Effector CD8-positive, alpha-beta T cell (primary cell): Measurements from ENCODE around the gene MED17.
"Not testable (repeated sequence)": the region's sequence is repeated elsewhere in the genome, so short reads cannot be mapped to it uniquely, and the experiment has no call there.

Experiments used
- DNase-seq: peaks from one replicate; lab custom pipeline; 2025; lab: John Stamatoyannopoulos, UW
- total RNA-seq, 4 experiments: gene quantifications; one replicate each; lab custom pipeline; 2026; lab: John Stamatoyannopoulos, UW

The MED17 gene, protein sequence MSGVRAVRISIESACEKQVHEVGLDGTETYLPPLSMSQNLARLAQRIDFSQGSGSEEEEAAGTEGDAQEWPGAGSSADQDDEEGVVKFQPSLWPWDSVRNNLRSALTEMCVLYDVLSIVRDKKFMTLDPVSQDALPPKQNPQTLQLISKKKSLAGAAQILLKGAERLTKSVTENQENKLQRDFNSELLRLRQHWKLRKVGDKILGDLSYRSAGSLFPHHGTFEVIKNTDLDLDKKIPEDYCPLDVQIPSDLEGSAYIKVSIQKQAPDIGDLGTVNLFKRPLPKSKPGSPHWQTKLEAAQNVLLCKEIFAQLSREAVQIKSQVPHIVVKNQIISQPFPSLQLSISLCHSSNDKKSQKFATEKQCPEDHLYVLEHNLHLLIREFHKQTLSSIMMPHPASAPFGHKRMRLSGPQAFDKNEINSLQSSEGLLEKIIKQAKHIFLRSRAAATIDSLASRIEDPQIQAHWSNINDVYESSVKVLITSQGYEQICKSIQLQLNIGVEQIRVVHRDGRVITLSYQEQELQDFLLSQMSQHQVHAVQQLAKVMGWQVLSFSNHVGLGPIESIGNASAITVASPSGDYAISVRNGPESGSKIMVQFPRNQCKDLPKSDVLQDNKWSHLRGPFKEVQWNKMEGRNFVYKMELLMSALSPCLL
- total RNA-seq: 17.5 to 38.9 (median 31.3) reads per million in 4 experiments

DNA sequence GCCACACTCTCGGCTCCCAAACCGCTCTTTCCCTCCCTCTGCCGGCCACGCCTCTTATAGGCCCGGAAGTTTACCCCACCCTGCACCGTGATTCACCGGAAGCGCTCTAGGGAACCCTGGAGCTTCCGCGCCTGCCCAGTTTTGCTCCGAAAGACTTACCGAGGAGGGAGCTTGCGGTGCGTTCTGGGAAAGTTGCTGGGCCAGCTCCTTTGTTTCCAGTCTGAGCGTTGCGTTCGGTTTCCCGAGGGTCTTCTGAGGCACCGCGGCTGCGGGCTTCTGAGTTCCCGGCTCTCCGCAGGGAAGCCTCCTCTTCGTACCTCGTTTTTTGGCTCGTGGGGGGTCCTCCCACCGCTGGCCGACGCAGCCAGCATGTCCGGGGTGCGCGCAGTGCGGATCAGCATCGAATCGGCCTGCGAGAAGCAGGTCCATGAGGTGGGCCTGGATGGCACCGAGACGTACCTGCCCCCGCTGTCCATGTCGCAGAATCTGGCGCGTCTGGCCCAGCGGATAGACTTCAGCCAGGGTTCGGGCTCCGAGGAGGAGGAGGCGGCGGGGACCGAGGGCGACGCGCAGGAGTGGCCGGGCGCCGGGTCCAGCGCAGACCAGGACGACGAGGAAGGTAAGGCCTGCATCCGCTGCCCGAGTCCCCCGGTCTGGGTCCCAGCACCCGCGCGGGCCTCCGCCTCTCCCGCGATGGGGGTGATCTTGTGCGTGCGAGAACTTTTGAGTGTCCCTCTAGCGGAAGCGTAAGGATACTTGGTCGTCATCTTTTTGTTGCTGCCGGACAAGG lies at the start of gene MED17:
MED17 (plus strand) TSS at position 138 of the 790 bp plus-strand sequence; CDS start at position 370, 232 bp downstream.
- peak; percentile 78 for DNase-seq

DNA sequence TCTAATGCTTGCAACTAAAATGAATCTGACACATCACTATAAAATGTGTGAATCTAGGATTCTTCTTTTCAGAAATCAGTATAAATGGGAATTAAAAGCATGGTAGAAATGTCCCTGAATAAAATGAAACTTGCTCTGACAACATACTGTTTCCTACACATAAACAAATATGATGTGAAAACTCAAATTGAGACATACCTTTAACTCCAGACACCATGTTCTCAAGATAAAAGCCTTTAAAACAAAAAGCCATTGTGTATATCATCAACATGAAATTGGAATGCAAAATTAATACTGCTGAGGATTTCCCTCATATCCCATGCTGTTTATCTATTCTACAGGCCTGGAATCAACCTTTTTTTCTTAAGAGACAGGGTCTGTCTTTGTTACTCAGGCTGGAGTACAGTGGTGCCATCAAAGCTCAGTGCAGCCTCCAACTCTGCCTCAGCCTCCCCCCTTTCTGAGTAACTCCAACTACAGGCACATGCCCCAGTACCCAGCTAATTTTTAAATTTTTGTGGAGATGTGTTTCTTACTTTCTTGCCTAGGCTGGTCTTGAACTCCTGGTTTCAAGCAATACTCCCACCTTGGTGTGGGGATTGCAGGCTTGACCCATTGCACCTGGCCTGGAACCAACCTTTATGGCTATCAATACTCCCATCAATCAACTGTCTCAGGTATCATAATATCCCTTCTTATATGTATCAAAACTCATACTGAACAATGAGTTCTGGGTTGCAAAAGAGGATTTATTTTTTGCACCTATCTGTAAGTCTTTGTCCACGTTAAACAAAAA lies 49.5 kb upstream of the MED17 start:
- no peak for DNase-seq

GRCh38 chr11:93735627-93736026 lies 48.5 kb upstream of the MED17 start:
- DNase-seq: no peak

- DNase-seq: no peak
These were observed 48.0 kb upstream of the MED17 start for GRCh38 chr11:93736129-93736528.

DNA sequence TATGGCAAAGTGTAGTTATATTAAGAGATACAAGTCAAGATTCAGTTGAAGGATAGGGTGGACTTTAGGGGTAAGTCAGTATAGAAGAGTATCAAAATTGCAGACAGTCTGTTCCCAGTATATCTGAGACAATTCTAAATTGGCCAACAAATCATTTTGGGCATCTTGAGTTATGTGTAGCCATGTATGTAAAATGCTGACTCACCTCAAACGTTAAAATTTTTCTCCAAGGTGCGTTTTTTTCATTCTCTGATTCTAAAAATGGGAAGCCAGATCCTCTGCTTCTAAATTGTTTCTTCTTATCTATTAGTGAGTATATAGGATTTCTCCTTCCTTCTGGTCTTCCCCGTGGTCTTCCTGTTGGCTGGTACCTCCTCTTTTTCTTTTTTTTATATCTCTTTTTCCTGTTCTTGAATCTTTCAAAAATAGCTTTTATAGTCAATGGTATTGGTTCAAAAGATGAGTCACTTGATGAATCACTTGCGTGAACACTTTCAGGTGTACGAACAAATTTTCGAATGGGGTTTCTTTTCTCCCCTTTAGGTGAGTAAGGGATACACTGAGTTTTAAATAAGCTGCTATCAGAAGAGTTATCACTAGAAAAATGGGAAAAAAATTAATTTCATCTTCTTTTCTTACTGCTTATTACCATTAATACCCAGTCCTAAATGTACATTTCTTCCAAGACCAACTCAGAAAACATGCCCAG lies 46.0 kb upstream of the MED17 start:
- DNase-seq: no peak

GRCh38 chr11:93738647-93739081 lies 45.4 kb upstream of the MED17 start:
- no peak for DNase-seq

- DNase-seq: no peak
These were observed 43.9 kb upstream of the MED17 start for GRCh38 chr11:93740031-93740729.

DNA sequence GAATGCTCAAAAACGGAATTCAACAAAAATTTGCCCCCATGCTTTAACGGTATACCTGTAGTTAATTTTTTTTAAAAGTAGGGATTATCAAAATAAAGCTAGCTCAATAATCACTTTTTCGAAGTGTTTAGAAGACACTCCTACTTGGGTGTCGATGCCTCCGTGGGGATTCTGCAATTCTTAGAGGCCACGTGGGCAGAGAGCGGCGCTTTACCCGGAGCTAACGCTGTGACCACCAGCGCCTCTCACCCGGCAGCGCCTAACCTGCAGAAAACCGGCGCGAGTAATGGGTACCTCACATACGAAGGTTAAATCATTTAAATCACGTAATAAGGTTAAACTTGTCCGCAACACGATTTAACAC lies 43.4 kb upstream of the MED17 start:
- peak; percentile 33 for DNase-seq

DNA sequence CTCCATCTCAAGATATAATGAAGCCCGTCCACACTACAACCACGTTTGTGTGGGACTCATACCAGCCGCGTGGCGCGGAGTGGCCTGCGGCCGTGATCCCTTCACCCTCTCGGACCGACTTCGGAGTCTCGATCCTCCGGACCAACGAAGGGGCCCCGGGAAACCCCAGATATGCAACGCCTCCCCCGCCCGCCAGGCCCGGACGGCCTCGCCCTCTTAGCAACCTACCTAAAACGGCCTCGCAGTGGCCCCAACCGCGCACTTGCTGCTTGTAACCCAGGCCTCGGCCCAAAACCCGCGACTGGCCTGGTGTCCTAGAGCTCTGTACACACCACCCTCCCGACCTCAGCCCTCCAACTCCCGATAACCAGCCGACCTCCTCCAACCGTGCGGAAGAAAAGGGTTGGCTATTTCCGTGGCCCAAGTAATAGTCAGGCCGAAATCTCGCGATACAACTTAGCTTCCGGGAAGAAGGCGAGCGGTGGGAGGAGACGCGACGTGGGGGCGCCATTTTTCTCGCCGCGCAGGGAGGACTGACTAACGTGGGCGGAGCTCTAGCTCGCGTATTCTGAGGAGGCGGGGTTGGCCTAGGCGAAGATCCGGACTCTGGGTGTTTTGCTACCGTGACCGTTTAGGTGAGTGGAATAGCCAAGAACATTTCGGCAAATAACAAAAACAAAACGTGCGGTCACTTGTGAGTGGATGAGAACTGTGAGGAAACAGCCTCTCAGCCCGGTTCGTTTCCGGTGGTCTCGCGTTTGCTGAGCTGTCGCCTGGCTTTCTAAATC lies 42.8 kb upstream of the MED17 start, which contains the start of the genes C11orf54 and TAF1D:
C11orf54 (plus strand) TSS at position 579 of the 788 bp plus-strand sequence. CDS start 5,722 bp downstream, outside the sequence.
TAF1D (minus strand) TSS at position 402 of the 788 bp plus-strand sequence. CDS start 2,191 bp downstream, outside the sequence.
- peak; percentile 95 for DNase-seq

GRCh38 chr11:93741882-93742226 lies 42.2 kb upstream of the MED17 start:
- no peak for DNase-seq

DNA sequence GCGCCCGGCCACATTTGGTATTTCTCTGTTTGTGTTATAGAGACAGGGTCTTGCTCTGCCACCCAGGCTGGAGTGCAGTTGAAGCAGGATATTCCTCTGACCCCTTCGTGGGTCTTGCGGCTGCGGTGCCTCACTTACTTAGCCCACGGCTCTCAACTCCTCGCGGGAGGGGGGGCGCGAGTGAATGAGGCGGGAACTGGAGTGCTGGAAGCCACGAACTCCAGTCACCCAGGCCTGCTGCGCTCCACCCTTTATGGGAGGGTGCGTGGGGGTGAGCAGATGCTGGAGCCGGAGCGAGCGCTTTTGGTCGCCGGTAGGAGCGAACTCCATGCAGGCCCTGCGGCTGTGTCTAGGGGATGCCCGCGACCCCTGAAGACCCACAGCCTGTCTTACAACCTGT lies 40.8 kb upstream of the MED17 start:
- DNase-seq: no peak

DNA sequence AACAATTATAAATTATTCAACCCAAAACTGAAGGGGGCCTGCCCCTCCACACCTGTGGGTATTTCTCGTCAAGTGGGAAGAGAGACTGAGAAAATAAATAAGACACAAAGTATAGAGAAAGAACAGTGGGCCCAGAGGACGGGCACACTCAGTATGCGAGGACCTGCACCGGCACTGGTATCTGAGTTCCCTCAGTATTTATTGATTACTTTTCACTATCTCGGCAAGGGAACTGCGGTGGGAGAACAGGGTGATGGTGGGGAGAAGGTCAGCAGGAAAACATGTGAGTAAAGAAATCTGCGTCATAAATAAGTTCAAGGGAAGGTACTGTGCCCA lies 39.4 kb upstream of the MED17 start:
- DNase-seq: no peak

DNA sequence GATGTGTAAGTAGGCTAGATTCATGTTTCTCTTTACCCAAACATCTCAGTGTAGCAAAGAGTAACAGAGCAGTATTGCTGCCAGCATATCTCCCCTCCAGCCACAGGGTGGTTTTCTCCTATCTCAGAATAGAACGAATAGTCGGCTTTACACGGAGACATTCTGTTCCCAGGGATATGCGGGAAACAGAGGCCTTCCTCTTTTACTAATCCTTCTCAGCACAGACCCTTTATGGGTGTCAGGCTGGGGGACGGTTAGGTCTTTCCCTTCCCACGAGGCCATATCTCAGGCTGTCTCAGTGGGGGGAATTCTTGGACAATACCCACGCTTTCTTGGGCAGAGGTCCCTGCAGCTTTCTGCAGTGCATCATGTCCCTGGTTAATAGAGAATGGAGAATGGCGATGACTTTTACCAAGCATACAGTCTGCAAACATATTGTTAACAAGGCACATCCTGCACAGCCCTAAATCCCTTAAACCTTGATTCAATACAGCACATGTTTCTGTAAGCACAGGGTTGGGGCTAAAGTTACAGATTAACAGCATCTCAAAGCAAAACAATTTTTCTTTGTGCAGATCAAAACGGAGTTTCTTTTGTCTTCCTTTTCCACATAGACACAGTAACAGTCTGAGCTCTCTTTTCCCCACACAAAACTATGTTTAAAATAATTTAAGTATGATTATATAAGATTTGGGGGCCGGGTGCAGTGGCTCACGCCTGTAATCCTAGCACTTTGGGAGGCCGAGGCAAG lies 38.9 kb upstream of the MED17 start:
- not testable (repeated sequence) for DNase-seq

GRCh38 chr11:93746101-93746500 lies 38.0 kb upstream of the MED17 start:
- no peak for DNase-seq

- DNase-seq: no peak
These were observed 37.0 kb upstream of the MED17 start for GRCh38 chr11:93747122-93747521.

- no peak for DNase-seq
These were observed 33.1 kb upstream of the MED17 start for GRCh38 chr11:93751001-93751400.

DNA sequence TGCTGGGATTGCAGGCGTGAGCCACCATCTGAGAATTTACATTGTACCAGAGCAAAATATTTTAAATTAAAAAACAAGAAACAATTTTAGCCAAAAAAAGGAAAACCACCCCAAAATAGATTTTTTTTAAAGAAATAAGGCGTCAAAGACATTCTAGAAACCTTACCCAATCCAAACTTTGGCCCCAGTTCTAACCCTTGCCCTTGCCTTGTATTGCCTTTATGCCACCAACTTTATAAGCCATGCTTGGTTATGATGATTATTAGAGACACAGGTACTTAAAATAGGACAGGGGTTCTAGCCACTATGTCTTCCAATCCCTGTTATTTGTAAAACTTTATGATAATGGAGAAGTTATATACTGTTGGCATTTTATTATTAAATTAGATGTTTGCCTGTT lies 30.8 kb upstream of the MED17 start:
- DNase-seq: no peak

DNA sequence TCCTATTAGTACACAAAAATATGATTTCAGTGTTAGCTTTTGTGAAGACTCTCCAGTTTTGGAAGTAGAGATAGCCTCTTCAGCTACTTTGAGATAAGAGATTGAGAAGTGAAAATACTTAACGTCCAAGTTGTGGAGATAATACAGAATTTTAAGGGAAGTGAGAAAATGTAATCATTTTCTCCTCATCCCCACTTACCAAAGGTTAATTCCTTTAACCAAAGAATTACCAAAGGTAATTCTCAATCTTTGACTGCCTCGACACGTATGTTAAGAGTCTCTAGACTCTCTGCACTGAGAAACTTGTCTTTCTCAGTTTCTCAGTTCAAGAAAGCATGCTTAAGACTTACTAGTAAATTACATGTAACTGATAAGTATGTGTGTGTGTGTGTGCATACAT lies 27.3 kb upstream of the MED17 start:
- no peak for DNase-seq

- DNase-seq: no peak
These were observed 26.8 kb upstream of the MED17 start for GRCh38 chr11:93757301-93757700.
